Measurements from ENCODE around the gene JADE1.
A peak's percentile ranks its signal among the peaks of the same experiment; 100 is the strongest.

Gene JADE1

GRCh38 chr4:128810871-128811570, 1.5 kb downstream of the JADE1 start:
- Histone ChIP-seq H3K27ac (ENCODE audit: low read length) (peak overlapping the region; percentile 94), H3K4me1 (ENCODE audit: control insufficient read depth, insufficient read depth, low read length) (no peaks in the 10 kb centered on the region), H3K27me3 (ENCODE audit: control insufficient read depth in 1 of 2, insufficient read depth in 2 of 2, low read length in 2 of 2) (no peaks in the 10 kb centered on the region), H3K36me3 (ENCODE audit: control insufficient read depth in 2 of 2, insufficient read depth in 2 of 2, low read length in 2 of 2) (no peaks in the 10 kb centered on the region), H3K9me3 (ENCODE audit: control insufficient read depth in 2 of 2, low read length in 2 of 2) (no peaks in the 10 kb centered on the region), H3K9ac (ENCODE audit: low read length in 2 of 2) (peak overlapping the region; percentile 76 to 88), H3K4me3 (ENCODE audit: low read length in 2 of 2) (peak overlapping the region; percentile 91 to 99)

GRCh38 chr4:128811571-128812441, 2.3 kb downstream of the JADE1 start:
- Histone ChIP-seq H3K9ac (ENCODE audit: low read length in 2 of 2) (peak overlapping the region; percentile 72 to 94), H3K4me3 (ENCODE audit: low read length in 2 of 2) (peak overlapping the region; percentile 86 to 91), H3K27ac (ENCODE audit: low read length) (peak overlapping the region; percentile 94)

GRCh38 chr4:128812442-128813235, 3.1 kb downstream of the JADE1 start:
- Histone ChIP-seq H3K27ac (ENCODE audit: low read length) (peak overlapping the region; percentile 82), H3K4me3 (ENCODE audit: low read length in 2 of 2) (peak overlapping the region; percentile 86 to 91), H3K4me1 (ENCODE audit: control insufficient read depth, insufficient read depth, low read length) (no peaks in the 10 kb centered on the region), H3K36me3 (ENCODE audit: control insufficient read depth in 2 of 2, insufficient read depth in 2 of 2, low read length in 2 of 2) (no peaks in the 10 kb centered on the region), H3K9ac (ENCODE audit: low read length in 2 of 2) (peak overlapping the region; percentile 72 to 94), H3K9me3 (ENCODE audit: control insufficient read depth in 2 of 2, low read length in 2 of 2) (no peaks in the 10 kb centered on the region), H3K27me3 (ENCODE audit: control insufficient read depth in 1 of 2, insufficient read depth in 2 of 2, low read length in 2 of 2) (no peaks in the 10 kb centered on the region)

More at GRCh38 chr4:128811571-128812441, 2.3 kb downstream of the JADE1 start:
- H3K36me3 ChIP-seq (ENCODE audit: control insufficient read depth in 2 of 2, insufficient read depth in 2 of 2, low read length in 2 of 2): no peaks in the 10 kb centered on the region
- no peaks in the 10 kb centered on the region for H3K27me3 ChIP-seq (ENCODE audit: control insufficient read depth in 1 of 2, insufficient read depth in 2 of 2, low read length in 2 of 2)
- H3K9me3 ChIP-seq (ENCODE audit: control insufficient read depth in 2 of 2, low read length in 2 of 2): no peaks in the 10 kb centered on the region
- H3K4me1 ChIP-seq (ENCODE audit: control insufficient read depth, insufficient read depth, low read length): no peaks in the 10 kb centered on the region

GRCh38 chr4:128813965-128814364, 4.5 kb downstream of the JADE1 start:
- H3K4me3 ChIP-seq (ENCODE audit: low read length in 2 of 2): no peak overlapping the region
- no peaks in the 10 kb centered on the region for H3K9me3 ChIP-seq (ENCODE audit: control insufficient read depth in 2 of 2, low read length in 2 of 2)
- H3K9ac ChIP-seq (ENCODE audit: low read length in 2 of 2): no peak overlapping the region
- H3K27ac ChIP-seq (ENCODE audit: low read length): no peak overlapping the region
- H3K27me3 ChIP-seq (ENCODE audit: control insufficient read depth in 1 of 2, insufficient read depth in 2 of 2, low read length in 2 of 2): no peaks in the 10 kb centered on the region
- no peaks in the 10 kb centered on the region for H3K36me3 ChIP-seq (ENCODE audit: control insufficient read depth in 2 of 2, insufficient read depth in 2 of 2, low read length in 2 of 2)
- no peaks in the 10 kb centered on the region for H3K4me1 ChIP-seq (ENCODE audit: control insufficient read depth, insufficient read depth, low read length)

- Histone ChIP-seq H3K4me1 (ENCODE audit: control insufficient read depth, insufficient read depth, low read length) (no peaks in the 10 kb centered on the region), H3K4me3 (ENCODE audit: low read length in 2 of 2) (no peak overlapping the region), H3K9me3 (ENCODE audit: control insufficient read depth in 2 of 2, low read length in 2 of 2) (no peaks in the 10 kb centered on the region), H3K36me3 (ENCODE audit: control insufficient read depth in 2 of 2, insufficient read depth in 2 of 2, low read length in 2 of 2) (no peaks in the 10 kb centered on the region), H3K9ac (ENCODE audit: low read length in 2 of 2) (no peak overlapping the region), H3K27ac (ENCODE audit: low read length) (no peak overlapping the region), H3K27me3 (ENCODE audit: control insufficient read depth in 1 of 2, insufficient read depth in 2 of 2, low read length in 2 of 2) (no peaks in the 10 kb centered on the region)
Observed at GRCh38 chr4:128818442-128818841, 8.9 kb downstream of the JADE1 start.

GRCh38 chr4:128819082-128819742, 9.7 kb downstream of the JADE1 start:
- Histone ChIP-seq H3K4me3 (ENCODE audit: low read length in 2 of 2) (no peak overlapping the region), H3K9ac (ENCODE audit: low read length in 2 of 2) (no peak overlapping the region), H3K27ac (ENCODE audit: low read length) (no peak overlapping the region), H3K4me1 (ENCODE audit: control insufficient read depth, insufficient read depth, low read length) (no peaks in the 10 kb centered on the region), H3K36me3 (ENCODE audit: control insufficient read depth in 2 of 2, insufficient read depth in 2 of 2, low read length in 2 of 2) (no peaks in the 10 kb centered on the region), H3K9me3 (ENCODE audit: control insufficient read depth in 2 of 2, low read length in 2 of 2) (no peaks in the 10 kb centered on the region), H3K27me3 (ENCODE audit: control insufficient read depth in 1 of 2, insufficient read depth in 2 of 2, low read length in 2 of 2) (no peaks in the 10 kb centered on the region)

- no peak overlapping the region for H3K27ac ChIP-seq (ENCODE audit: low read length)
Observed at GRCh38 chr4:128820671-128821070, 11.2 kb downstream of the JADE1 start.

GRCh38 chr4:128821151-128821550, 11.7 kb downstream of the JADE1 start:
- H3K36me3 ChIP-seq (ENCODE audit: control insufficient read depth in 2 of 2, insufficient read depth in 2 of 2, low read length in 2 of 2): no peaks in the 10 kb centered on the region
- no peak overlapping the region for H3K4me3 ChIP-seq (ENCODE audit: low read length in 2 of 2)
- H3K9ac ChIP-seq (ENCODE audit: low read length in 2 of 2): no peak overlapping the region
- H3K9me3 ChIP-seq (ENCODE audit: control insufficient read depth in 2 of 2, low read length in 2 of 2): no peaks in the 10 kb centered on the region
- H3K4me1 ChIP-seq (ENCODE audit: control insufficient read depth, insufficient read depth, low read length): peaks cover 11% of the 10 kb centered on the region
- H3K27me3 ChIP-seq (ENCODE audit: control insufficient read depth in 1 of 2, insufficient read depth in 2 of 2, low read length in 2 of 2): no peaks in the 10 kb centered on the region
- no peak overlapping the region for H3K27ac ChIP-seq (ENCODE audit: low read length)

More at GRCh38 chr4:128820671-128821070, 11.2 kb downstream of the JADE1 start:
- Histone ChIP-seq H3K9me3 (ENCODE audit: control insufficient read depth in 2 of 2, low read length in 2 of 2) (no peaks in the 10 kb centered on the region), H3K36me3 (ENCODE audit: control insufficient read depth in 2 of 2, insufficient read depth in 2 of 2, low read length in 2 of 2) (no peaks in the 10 kb centered on the region), H3K4me1 (ENCODE audit: control insufficient read depth, insufficient read depth, low read length) (peaks cover 6% of the 10 kb centered on the region), H3K27me3 (ENCODE audit: control insufficient read depth in 1 of 2, insufficient read depth in 2 of 2, low read length in 2 of 2) (no peaks in the 10 kb centered on the region), H3K4me3 (ENCODE audit: low read length in 2 of 2) (no peak overlapping the region), H3K9ac (ENCODE audit: low read length in 2 of 2) (no peak overlapping the region)

GRCh38 chr4:128823025-128823661, 13.6 kb downstream of the JADE1 start:
- Histone ChIP-seq H3K9me3 (ENCODE audit: control insufficient read depth in 2 of 2, low read length in 2 of 2) (no peaks in the 10 kb centered on the region), H3K4me3 (ENCODE audit: low read length in 2 of 2) (no peak overlapping the region), H3K9ac (ENCODE audit: low read length in 2 of 2) (no peak overlapping the region), H3K36me3 (ENCODE audit: control insufficient read depth in 2 of 2, insufficient read depth in 2 of 2, low read length in 2 of 2) (no peaks in the 10 kb centered on the region), H3K27ac (ENCODE audit: low read length) (no peak overlapping the region), H3K4me1 (ENCODE audit: control insufficient read depth, insufficient read depth, low read length) (peaks cover 21% of the 10 kb centered on the region), H3K27me3 (ENCODE audit: control insufficient read depth in 1 of 2, insufficient read depth in 2 of 2, low read length in 2 of 2) (no peaks in the 10 kb centered on the region)

- Histone ChIP-seq H3K9ac (ENCODE audit: low read length in 2 of 2) (no peak overlapping the region), H3K4me1 (ENCODE audit: control insufficient read depth, insufficient read depth, low read length) (peaks cover 23% of the 10 kb centered on the region), H3K4me3 (ENCODE audit: low read length in 2 of 2) (no peak overlapping the region), H3K9me3 (ENCODE audit: control insufficient read depth in 2 of 2, low read length in 2 of 2) (no peaks in the 10 kb centered on the region), H3K27ac (ENCODE audit: low read length) (no peak overlapping the region), H3K27me3 (ENCODE audit: control insufficient read depth in 1 of 2, insufficient read depth in 2 of 2, low read length in 2 of 2) (no peaks in the 10 kb centered on the region), H3K36me3 (ENCODE audit: control insufficient read depth in 2 of 2, insufficient read depth in 2 of 2, low read length in 2 of 2) (no peaks in the 10 kb centered on the region)
Observed at GRCh38 chr4:128825226-128825625, 15.7 kb downstream of the JADE1 start.

Data from stomach smooth muscle (tissue), 2 donors.